NK-92 (cell line): ENCODE data around the gene MAPK4.

Source experiments
- DNase-seq: peaks from one replicate; lab custom pipeline; 2025; ENCODE audit not compliant: unreplicated experiment; lab: John Stamatoyannopoulos, UW

MAPK4 gene

DNA sequence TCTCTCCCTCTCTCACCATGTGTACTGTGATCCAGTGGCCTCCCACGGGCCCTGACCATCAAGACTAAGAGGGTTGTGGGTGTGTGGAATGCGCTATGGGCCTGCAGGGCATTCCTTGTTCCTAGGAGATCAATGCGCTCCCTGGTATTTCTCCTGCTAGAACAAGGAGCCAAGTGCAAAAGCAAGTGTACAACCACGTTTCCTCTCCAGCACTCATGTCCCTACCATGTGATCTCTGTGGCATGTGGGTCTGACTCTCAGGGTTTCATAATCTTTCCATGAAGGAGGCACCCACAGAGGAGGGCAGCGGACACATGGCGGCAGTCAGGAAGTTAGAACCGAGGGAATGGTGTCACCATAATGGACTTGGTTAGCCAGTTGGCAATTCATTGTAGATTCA is 91.4 kb downstream of the MAPK4 start:
- DNase-seq: no peak

DNA sequence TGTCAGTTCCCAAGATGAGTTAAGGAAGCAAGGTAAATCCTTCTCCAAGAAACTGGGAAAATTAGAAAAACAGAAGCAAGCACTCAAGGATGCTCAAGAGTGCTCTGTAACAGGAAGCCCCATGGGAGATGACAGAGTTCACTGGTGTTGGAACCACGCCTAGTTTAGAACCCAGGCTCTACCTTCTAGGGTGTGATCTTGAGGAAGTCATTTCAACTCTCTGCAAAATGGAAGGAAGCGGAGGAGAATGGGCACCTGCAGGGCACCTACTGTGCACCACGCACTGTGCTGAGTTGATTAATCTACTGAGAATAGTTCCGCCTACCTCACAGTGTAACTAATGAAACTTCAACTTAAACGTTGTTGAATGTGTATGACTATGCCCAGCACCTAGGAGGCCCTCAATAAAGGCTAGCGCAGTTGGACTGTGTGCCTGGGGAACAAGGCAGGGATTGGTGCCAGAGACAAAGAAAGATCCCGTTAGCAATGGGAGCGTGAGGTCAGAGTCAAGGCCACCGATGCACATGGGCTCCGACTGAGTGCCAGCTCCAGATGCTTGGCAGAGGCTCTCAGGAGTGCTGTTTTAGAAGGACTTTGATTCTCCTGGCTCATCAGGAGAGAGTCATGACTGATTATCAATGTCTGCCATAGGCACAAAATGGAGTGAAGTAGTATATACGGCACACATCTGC is 93.7 kb downstream of the MAPK4 start:
- DNase-seq: no peak

DNA sequence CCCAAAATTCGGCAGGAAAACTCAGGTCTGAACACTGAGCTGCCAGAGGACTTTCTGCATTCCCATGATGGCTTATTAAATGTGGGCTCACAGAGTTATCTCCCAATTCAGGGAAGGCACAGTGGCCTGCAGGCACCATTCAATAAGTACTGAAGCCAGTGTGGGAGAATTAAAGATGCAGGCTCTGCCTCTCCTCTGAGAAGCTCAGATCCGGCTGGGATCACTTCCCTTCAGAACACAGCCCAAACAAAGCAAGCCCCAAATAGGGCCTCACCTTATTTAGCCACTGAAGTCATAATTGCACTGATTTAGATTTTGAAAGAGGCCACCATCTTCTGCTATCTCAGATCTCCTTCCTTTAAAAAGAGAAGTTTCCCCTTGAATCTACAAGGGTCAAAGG is 94.3 kb downstream of the MAPK4 start:
- DNase-seq: no peak

DNA sequence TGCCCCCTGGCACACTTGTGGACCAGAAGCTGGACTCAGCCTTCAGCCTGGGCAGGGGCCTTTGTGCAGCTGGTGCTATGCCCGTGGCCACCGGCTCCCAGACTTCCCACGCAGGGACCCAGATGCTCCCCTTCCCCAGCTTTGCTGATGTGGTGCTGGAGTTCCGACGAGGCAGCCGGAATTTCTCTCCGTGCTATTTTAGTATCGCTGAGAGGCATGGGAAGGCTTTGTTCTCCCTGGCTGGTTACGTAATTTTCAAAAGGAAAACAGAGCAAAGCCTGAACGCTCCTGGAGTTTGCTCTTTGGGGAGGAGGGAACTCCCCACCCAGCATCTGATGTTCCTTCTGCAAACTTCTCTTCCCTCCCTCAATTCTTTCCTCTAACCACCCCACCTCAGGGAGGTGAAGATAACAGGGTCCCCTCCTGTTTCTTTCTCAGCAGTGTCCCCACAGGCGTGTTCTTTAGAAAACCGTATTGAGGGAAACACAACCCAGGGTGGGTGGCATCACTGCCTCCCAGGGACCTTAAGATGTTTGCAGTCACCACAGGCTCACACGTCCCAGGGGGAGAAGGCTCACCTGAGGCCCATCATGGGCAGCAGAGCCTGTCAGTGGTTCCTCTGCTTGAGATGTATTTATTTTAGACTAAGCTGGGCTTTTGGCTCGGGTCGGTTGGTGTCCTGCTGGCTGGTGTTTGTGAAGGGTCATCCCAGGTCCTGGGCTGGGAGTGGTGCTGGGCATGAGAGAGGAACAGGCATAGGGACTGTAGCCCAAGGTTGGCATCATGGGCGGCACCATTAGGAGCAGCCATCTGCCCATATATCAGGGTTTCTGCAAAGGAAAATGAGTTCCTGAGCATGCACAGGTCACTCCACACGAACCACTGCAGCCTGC is 95.0 kb downstream of the MAPK4 start:
- no peak for DNase-seq

DNA sequence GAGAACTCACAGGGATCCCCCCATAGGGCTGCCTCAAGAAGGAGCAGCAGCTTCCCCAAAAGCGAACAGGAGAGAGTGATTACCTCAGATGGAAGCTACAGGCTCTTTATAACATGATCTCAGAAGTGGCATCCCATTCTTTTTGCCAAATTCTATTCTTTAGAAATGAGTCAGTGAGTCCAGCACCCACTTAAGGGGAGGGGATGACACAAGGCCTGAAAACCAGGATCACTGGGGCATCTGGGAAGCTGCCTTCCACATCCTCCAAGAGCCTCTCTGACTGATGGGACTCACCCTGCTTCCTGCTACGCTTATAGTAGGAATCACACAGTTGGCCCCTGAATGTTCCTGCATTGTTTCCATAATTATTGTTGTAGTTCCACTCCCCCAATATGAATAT is 96.5 kb downstream of the MAPK4 start:
- DNase-seq: no peak

DNA sequence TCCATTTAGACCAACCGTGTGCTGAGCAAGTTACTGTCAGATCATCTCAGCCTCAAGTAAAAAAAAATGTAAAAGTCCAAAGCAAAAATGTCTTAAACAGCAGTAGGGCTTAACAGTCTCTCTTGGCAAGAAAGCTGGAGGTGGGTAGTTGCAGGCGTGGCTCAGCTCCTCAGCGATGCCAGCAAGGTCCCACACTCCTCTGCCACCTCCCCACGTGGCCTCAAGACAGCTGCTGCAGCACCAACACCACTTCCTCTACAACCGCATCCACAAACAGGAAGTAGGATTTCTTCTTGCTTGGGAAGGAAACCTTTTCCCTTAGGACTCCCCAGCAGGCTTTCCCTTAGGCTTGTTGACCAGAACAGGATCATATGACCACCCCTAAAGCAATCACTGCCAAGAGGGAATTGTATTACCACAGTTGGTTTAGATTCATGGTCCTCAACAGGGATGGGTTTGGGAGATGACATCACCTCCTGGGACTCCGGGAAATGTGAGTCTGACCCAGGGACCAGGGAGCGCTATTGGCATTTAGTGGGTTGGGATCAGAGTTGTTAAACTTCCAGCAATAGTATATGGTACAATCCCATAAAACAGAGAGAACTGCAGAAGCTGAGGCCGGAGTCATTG is 97.1 kb downstream of the MAPK4 start:
- no peak for DNase-seq

DNA sequence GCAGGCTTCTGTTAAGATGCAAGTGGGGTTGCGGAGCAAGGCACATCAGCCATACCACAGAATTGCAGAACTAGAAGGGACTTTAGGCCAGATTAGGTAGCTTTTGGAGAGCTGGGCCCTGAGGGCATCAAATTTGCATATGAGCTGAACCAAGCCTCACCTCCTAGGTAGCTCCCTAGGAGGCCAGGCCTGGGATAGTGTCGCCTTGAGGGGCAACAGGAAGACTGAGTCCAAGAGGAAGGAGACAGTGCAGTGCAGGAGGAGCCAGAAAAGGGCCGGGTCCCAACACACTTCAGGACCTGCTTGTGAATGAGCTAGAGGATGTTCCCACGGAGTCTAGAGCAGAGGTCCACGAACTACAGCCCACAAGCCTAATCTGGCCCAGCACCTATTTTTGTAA is 98.7 kb downstream of the MAPK4 start:
- no peak for DNase-seq

DNA sequence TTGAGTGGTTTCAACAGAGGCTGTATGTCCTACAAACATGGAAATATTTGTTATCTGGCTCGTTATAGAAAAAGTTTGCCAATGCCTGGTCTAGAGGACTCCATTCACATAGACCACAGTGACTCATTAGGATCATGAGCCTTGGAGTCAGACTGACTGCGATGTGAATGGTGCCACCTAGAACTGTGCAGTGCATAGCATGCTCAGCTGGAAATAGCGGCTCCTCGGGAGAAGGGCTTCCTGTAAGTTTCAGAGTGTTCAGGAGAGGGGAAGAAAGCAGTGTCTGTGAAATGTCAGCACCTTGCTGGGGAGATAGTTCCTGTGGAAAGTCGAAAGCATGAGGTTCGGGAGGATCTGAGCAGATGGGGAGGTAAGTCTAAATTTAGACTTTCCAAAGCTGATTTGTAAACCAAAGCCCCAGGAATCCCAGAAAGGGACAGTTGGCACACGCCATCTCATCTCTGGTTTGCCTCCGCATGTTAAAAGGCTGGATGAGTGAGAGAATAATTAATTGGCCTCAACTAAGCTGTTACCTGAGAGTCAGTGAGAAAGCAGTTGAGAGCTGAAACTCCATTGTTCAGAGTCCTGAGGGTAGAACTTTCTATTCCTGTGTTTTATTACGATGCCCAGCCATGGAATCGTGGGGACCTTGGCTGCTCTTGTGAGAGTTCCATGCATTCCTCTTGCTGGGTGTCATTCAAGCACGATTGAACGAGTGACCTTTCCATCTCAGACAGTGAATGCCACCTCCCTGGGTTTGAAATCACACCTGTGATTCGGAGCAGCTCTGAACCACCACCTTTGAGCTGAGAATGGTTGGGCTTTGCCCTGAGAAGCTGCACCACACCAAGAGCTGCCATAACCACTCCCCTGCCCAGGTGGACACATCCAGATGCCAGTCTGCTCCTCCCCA is 99.5 kb downstream of the MAPK4 start:
- DNase-seq: no peak

DNA sequence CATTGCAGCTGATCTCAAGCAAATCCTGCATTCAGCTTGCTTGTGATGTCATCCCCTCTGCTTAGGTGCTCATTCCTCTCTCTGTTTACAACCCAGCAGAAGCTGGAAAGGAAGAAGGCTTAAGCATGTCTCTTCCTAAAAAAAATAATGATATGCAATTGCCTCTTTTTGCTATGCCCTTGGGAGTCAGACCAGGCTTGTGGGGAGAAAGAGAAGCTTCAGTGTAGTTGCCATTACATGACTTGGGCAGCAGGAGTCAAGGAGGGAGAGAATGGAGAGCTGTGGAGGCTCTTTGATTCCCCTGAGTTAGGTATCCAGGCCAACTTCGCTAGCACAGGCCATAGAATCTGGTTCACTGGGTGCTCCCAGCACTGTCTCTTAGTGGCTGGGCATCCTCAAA is 101.1 kb downstream of the MAPK4 start:
- no peak for DNase-seq

DNA sequence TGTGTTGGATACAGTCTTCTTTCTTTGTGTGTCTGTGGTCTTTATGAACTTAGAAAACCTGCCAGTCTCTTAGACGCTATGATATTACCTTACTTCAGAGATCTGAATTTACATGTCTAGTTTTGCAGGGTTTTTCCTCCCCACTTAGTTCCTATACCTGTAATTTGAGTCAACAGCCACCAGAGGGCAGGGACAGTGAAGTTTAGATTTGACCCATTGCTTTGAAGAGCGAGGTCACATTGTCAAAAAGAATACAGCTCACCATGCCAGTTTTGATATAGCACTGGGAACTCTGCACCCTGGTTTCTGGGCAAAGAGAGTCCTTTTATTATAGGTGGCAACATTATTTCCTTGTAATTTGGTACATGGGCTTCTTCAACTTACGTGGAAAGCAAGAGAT is 102.3 kb downstream of the MAPK4 start:
- no peak for DNase-seq

DNA sequence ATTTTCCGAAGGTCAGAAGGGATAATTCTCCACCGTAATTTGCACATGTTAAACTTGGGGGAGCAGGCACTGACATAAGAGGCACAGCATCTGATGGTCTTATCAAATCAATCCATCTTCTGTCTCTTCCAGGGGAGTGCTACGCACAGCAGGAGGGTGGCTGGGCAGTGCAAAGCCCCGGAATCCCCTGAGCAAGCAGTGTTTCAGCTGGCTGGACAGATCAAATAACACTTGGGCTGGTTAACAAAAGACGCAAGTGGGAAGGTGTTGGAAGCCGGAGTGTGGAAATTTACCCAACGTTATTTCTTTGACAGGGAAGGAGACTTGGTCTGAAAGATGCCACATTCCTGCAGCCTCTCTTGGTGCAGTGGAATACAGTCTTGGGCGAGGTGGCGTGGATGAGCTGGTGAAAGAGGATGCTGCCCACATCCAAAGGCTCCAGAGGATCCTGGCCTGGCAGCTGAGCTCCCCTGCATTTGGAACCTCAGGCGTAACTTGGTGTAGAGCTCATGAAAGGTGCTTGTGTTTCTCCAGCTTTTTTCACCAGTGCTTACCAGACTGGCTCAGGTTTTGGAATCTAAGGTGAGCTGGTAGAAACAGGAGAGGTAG is 103.0 kb downstream of the MAPK4 start:
- DNase-seq: no peak

DNA sequence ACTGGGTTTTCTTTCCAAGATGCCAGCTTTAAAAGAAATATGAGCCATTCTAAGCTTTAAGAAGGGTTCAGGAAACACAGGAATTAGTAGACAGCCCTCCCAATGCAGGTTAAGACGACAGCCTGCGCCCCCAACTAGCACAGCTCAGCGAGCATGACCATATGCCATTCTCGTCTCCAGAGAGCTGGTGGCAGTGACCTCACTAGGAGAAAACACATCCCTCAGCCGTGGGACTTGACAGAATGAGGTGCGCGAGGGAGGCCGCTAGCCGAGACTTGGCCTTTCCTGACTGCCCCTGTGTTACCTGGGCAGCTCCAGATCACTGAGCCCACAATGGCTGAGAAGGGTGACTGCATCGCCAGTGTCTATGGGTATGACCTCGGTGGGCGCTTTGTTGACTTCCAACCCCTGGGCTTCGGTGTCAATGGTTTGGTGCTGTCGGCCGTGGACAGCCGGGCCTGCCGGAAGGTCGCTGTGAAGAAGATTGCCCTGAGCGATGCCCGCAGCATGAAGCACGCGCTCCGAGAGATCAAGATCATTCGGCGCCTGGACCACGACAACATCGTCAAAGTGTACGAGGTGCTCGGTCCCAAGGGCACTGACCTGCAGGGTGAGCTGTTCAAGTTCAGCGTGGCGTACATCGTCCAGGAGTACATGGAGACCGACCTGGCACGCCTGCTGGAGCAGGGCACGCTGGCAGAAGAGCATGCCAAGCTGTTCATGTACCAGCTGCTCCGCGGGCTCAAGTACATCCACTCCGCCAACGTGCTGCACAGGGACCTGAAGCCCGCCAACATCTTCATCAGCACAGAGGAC is 103.9 kb downstream of the MAPK4 start:
- DNase-seq: no peak

DNA sequence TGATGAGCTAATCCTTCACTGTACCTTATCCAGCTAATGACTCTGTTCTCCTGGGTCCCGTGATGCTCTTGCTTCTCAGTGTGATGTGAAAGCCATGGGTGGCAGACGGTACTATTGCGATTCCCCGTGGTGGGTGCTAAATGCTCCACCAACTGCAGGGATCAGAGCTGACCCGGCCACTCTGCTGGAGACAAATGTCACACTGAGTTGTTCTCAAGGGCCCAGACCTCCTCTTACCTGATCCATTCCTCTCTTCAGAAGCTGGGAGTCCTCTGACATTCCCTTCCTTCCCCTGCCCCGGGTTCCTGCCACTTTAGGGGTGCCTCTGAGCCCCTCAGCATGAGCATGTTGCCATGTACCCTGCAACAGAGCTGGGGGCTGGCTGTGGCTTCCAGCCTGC is 105.1 kb downstream of the MAPK4 start:
- no peak for DNase-seq

DNA sequence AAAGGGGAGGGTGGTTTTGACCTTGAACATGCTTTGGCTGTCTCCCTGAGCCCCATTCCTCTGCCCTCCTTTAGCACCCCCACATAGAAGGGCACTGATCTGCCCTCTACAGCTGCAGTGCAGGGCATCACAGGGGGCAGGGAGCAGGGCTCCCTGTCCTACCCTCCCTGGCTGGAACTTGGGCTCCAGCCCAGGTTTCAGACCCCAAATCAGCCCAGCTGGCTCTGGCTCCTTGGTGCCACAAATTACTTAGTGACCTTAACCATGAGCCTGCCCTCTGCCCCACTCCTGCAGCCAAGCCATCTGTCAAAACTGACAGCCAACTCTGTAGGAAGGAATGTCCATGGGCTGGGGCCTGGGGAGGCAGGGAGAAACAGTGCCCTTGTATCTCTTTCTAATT is 105.6 kb downstream of the MAPK4 start:
- DNase-seq: no peak

DNA sequence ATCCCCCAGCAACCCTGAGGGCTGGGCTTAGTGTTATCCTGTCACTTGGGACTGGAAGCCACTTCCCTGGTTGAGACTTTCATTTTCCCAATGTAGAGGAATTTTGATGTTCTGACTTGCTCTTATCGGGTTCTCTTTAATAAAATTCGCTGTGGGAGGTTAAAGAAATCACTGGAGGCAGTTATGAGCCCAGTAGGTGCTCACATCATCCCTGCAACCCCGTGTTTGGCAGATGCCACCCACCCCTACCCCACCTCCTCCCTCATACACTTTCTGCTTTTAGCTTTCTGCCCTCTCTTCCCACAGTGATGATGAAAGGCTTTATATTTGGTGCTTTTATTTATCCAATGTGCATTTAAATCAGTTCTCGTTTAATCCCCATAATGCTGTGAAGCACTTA is 106.6 kb downstream of the MAPK4 start:
- no peak for DNase-seq

DNA sequence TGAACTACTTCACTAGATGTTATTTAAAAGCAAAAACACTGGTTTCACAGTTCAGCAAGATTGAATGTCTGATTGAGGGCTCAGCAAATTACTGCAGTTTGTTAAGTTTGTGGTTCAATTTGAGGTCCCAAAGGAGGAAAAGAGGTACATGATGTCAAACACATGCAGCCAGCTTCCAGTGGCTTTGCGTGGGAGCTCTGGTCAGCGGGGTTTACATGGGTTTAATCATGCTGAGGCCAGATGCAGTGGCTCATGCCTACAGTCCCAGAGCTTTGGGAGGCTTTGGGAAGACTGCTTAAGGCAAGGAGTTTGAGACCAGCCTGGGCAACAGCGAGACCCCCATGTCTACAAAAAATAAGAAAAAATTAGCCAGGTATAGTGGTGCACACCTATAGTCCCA is 111.5 kb downstream of the MAPK4 start:
- DNase-seq: no peak

DNA sequence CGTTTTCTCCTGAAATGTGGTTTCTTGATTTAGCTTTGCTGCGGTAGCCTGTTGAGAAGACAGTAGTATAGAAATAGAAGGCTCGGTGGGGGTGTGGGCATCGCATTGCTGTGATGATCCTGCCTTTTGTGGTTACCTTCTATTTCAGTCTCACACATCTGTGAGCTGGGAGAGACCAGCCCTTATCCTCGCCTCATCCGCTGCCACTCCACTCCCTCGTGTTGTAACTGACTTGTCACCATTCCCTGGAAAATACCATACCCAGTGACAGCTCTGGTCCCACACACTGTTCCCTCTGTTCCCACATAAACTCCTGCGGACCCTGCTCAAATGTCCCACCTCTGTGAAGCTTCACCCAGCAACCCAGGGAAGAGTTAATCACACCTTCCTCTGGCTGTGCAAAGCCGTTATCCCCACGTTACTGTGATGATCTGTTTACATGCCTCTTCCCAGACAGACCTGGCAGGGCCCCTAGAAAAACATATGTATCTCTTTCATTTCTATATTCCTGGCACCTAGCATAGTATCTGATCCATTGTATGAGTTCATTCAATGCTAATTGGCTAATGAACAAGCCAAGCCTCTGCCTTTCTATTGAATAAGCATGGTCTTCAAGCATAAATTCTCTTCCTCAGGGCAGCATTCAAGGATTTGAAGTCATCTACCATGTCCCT is 114.6 kb downstream of the MAPK4 start:
- no peak for DNase-seq

DNA sequence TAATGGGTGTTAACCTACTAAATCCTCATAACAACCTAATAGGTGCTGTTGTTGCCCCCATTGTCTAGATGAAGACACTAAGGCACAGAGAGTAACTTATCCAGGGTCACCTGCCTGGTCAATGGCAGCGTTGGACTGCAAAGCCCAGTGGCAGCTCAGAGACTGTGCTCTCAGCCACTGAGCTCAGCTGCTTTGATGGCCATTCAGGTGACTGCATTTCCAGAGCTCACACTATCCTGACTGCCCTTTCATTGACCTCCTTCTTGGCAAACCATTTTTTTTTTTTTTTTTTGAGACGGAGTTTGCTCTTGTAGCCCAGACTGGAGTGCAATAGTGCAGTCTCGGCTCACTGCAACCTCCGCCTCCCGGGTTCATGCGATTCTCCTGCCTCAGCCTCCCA is 115.2 kb downstream of the MAPK4 start:
- no peak for DNase-seq

DNA sequence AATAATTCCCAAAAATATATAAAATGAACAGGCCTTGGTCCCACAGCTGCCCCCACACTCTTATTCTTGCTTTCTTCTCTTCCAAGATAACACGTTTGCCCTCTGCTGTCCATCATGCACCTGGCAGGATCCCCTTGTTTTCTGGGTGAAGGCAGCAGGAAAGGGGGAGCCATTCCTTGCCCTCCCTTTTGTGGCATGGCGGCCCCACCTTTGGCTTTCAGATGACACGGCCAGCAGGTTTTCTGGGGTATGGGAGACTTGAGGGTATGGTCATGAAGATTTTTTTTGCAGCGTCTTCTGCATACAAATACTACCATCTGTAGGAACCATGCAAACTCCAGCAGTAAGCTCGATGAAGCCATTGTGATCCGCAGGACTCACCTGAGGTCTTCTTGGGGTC is 118.8 kb downstream of the MAPK4 start:
- no peak for DNase-seq
